Right cardiac atrium (tissue), 5 donors: Measurements from ENCODE around the gene RFX7. TPM values are rescaled to one million over a fixed set of nuclear protein-coding genes. Genes with fewer than 3 reads are reported as not detected.

ENCODE experiments used
- ATAC-seq, 2 donors: fragments of 200-7000 bp; cut with Tn5 transposase; one replicate each; pipeline versions ENCODE4 v1.8.0 to v1.9.1; 2020; ENCODE audit warnings: moderate library complexity in 2 of 2, mild to moderate bottlenecking in 1 of 2
- DNase-seq, 3 donors: peaks; one replicate each; pipeline ENCODE4 v3.0.0-alpha.2; 2020
- H3K27ac ChIP-seq: one replicate; pipeline ENCODE4 v1.5.1; 2013; ENCODE audit warnings: mild to moderate bottlenecking, low read length, control low read depth, moderate library complexity
- H3K27me3 ChIP-seq: one replicate; pipeline ENCODE4 v1.6.1; 2013; ENCODE audit not compliant: control insufficient read depth, insufficient read depth
- H3K4me1 ChIP-seq: one replicate; pipeline ENCODE4 v1.6.1; 2013; ENCODE audit warnings: low read length; ENCODE audit not compliant: control insufficient read depth, insufficient read depth
- H3K4me3 ChIP-seq: one replicate; pipeline ENCODE4 v1.5.1; 2013; ENCODE audit warnings: low read length, control low read depth
- H3K9me3 ChIP-seq: one replicate; pipeline ENCODE4 v1.6.1; 2013; ENCODE audit warnings: low read length; ENCODE audit not compliant: control insufficient read depth
- WGBS: extraction: QIAGEN DNeasy Blood & Tissue Kit; methylation state at CpG from one replicate; pipeline ENCODE4 v1.1.7; 2013; 5-methylcytosine and 5-hydroxymethylcytosine counted together
- intact Hi-C, 4 donors: fragments of 100-400 bp; cut with DNase I; formaldehyde crosslinking; loops; one replicate each; pipeline versions ENCODE4 v1.11.0 to v1.14.0; 2022 to 2023
- polyA plus RNA-seq: library from polyadenylated mRNA; stranded (reverse); fragments of 200-250 nt; gene quantifications from one replicate; pipeline ENCODE4 v1.2.3, GENCODE V29; 2013
- total RNA-seq, 4 donors: library from RNA; stranded (reverse); fragmentation: NEBNext Ultra II Directional; extraction: Animal tissue kit (Norgen Biotek cat#: 25700); gene quantifications; one replicate each; pipeline ENCODE4 v1.2.1, GENCODE V29; 2021
- donor health status: healthy with polysubstance abuse.
- donor health status: DM: no; HTN: yes; CAD: no.
- donor health status: DM: no; HTN: no; CAD: no.
- donor health status: DM: no; HTN: yes; CAD: no; lungs with severe emphysema.
- donor health status: DM: yes; HTN: yes; CAD: no.

RFX7 gene
- total and polyA plus RNA-seq, 5 donors = 1.1 to 10.1 (median 8.6) TPM

GRCh38 chr15:56076640-56077039 lies 167.0 kb downstream of the RFX7 start:
- H3K9me3 ChIP-seq = no peaks in the 10 kb centered on the region
- no peaks in the 10 kb centered on the region for H3K4me1 ChIP-seq
- no peak overlapping the region for H3K4me3 ChIP-seq
- no peaks in the 10 kb centered on the region for H3K27me3 ChIP-seq
- intact Hi-C loops = no loop called here
- DNase-seq (no peak), ATAC-seq (no peak)
- H3K27ac ChIP-seq = no peak overlapping the region
- 46% methylated on average over 2 of the region's 2 CpGs for WGBS

- H3K4me1 ChIP-seq = no peaks in the 10 kb centered on the region
- WGBS = 53% methylated on average over 5 of the region's 5 CpGs
- no peak overlapping the region for H3K27ac ChIP-seq
- DNase-seq (no peak), ATAC-seq (no peak)
- H3K27me3 ChIP-seq = no peaks in the 10 kb centered on the region
- no peaks in the 10 kb centered on the region for H3K9me3 ChIP-seq
- intact Hi-C loops = no loop called here
- H3K4me3 ChIP-seq = no peak overlapping the region
Observed at GRCh38 chr15:56074481-56075265, 169.0 kb downstream of the RFX7 start.

- 82% methylated on average over 3 of the region's 3 CpGs for WGBS
- DNase-seq (no peak), ATAC-seq (no peak)
- intact Hi-C loops = no loop called here
- Histone ChIP-seq H3K4me3 (no peak overlapping the region), H3K9me3 (no peaks in the 10 kb centered on the region), H3K4me1 (no peaks in the 10 kb centered on the region), H3K27ac (no peak overlapping the region), H3K27me3 (no peaks in the 10 kb centered on the region)
Observed at GRCh38 chr15:56064152-56064551, 179.5 kb downstream of the RFX7 start.

DNA sequence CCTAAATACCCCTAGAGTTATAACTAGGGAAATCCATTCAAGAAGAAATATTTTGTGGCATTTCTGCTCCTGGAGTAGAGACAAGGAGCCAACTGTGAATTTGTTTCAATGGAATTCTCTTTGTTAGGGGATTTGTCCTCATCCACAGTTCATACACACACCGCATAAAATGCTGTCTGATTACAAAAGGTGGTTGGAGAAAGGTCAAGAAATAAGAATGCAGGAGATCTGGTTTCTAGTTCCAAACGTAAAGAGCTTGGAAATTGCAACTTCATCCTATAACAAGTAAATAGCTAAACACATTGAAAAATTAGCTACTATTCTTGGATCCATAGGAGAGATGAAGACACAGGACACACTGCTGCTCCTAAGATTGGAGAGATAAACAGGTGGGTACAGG lies 184.0 kb downstream of the RFX7 start:
- 80% methylated on average over 2 of the region's 2 CpGs for WGBS
- no peaks in the 10 kb centered on the region for H3K4me1 ChIP-seq
- intact Hi-C loops = no loop called here
- no peak for ATAC-seq
- H3K27ac ChIP-seq = no peak overlapping the region
- H3K9me3 ChIP-seq = no peaks in the 10 kb centered on the region
- H3K4me3 ChIP-seq = no peak overlapping the region
- DNase-seq = no peak
- H3K27me3 ChIP-seq = no peaks in the 10 kb centered on the region

GRCh38 chr15:56058986-56059385 lies 184.7 kb downstream of the RFX7 start:
- 61% methylated on average over 2 of the region's 2 CpGs for WGBS
- intact Hi-C loops = no loop called here
- no peak for DNase-seq
- Histone ChIP-seq H3K4me1 (no peaks in the 10 kb centered on the region), H3K27me3 (no peaks in the 10 kb centered on the region), H3K27ac (no peak overlapping the region), H3K4me3 (no peak overlapping the region), H3K9me3 (no peaks in the 10 kb centered on the region)
- no peak for ATAC-seq

DNA sequence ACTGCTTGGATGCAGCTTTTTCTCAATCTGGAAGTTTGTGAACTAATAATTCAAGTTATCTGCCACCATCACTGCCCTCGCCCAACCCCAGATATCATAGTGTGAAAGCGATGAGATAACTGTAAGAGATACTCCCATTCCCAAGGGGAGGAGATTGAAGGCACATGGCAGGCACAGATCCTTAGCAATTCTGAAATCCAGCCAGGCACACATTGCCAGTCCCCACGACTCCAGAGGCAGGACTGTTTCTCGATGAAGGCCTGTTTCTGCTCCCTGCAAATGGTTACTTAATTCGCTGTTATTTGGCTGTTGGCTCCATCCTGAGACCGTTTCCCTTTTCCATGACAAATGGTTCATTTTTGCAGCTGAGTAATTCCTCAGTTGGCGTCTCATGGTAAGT lies 187.1 kb downstream of the RFX7 start:
- Histone ChIP-seq H3K4me1 (no peaks in the 10 kb centered on the region), H3K4me3 (no peak overlapping the region), H3K27me3 (no peaks in the 10 kb centered on the region), H3K9me3 (no peaks in the 10 kb centered on the region), H3K27ac (no peak overlapping the region)
- intact Hi-C loops = no loop called here
- DNase-seq (no peak), ATAC-seq (no peak)
- WGBS = 78% methylated on average over 7 of the region's 7 CpGs

DNA sequence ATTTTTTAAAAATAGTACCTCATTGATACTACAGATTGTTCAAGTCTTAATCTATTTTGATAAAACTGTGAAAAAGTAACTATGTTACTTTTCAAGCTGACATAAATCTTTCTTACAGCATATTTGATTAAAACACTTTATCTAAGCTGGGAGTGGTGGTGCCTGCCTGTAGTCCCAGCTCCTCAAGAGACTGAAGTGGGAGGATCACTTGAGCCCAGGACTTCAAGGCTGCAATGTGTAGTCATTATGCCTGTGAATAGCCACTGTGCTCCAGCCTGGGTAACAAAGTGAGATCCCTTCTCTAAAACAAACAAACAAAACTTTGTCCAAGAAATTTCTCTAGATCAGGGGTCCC lies 190.7 kb downstream of the RFX7 start:
- H3K9me3 ChIP-seq = no peaks in the 10 kb centered on the region
- no peak for ATAC-seq
- no peaks in the 10 kb centered on the region for H3K27me3 ChIP-seq
- intact Hi-C loops = no loop called here
- no peak overlapping the region for H3K4me3 ChIP-seq
- no peak overlapping the region for H3K27ac ChIP-seq
- no peak for DNase-seq
- no peaks in the 10 kb centered on the region for H3K4me1 ChIP-seq

DNA sequence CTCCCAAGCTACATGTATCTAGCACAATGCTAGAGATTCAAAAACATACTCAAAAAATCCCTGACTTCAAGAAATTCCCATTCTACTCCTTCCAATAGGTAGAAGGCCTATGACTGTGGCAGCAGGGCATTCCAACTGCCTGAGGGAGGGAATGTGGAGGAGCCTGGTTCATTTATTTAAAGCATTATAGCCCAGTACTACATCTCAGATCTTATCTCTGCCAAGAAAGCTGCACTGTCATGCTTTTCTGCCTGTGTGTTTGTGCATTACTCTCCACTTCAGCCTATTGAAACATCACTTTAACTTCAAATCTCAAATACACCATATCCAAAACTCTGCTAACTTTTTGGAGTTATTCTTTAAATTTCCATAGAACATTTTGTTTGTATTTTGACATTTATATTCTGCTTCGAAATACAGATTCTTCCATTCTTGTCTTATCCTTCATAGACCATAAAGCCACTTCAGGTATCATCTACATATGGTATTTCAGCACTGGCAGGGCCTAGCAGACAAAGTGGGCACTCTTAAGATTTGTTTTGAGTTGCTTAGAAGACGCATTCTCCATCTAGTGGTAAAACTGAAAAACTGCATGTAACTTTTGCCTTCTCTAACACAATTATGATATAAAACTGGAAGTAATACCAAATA lies 191.2 kb downstream of the RFX7 start:
- H3K4me3 ChIP-seq = no peak overlapping the region
- intact Hi-C loops = no loop called here
- DNase-seq (no peak), ATAC-seq (peak in 1 of 2 donors; percentile 37)
- no peak overlapping the region for H3K27ac ChIP-seq
- H3K9me3 ChIP-seq = no peaks in the 10 kb centered on the region
- H3K27me3 ChIP-seq = no peaks in the 10 kb centered on the region
- no peaks in the 10 kb centered on the region for H3K4me1 ChIP-seq
- WGBS = 6% methylated on average over 2 of the region's 2 CpGs

GRCh38 chr15:56051676-56052075 lies 192.0 kb downstream of the RFX7 start:
- Histone ChIP-seq H3K4me1 (no peaks in the 10 kb centered on the region), H3K27me3 (no peaks in the 10 kb centered on the region), H3K4me3 (no peak overlapping the region), H3K9me3 (no peaks in the 10 kb centered on the region), H3K27ac (no peak overlapping the region)
- DNase-seq (no peak), ATAC-seq (no peak)
- intact Hi-C loops = no loop called here

DNA sequence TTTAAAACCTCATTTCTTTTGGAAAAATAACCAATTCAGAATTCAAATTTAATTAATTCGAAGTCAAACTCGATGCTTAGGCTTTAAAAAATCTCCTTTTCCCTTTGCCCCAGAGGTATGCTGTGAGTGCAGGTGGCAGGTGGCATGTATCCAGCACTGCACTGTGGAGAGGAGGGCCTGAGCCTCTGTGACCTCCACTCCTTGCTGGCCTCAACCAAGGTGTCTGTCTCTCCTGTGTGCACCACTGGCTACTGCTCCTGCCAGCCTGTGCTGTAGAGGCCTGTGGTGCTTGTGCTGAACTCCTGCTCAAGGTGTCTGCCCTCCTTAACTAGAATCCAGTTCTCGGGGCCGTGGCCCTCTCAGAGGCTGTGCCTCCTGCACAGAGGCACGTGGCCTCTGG lies 194.1 kb downstream of the RFX7 start:
- ATAC-seq (no peak), DNase-seq (no peak)
- intact Hi-C loops = no loop called here
- no peaks in the 10 kb centered on the region for H3K9me3 ChIP-seq
- WGBS = 84% methylated on average over 5 of the region's 5 CpGs
- H3K4me1 ChIP-seq = no peaks in the 10 kb centered on the region
- H3K27ac ChIP-seq = no peak overlapping the region
- no peaks in the 10 kb centered on the region for H3K27me3 ChIP-seq
- H3K4me3 ChIP-seq = no peak overlapping the region

DNA sequence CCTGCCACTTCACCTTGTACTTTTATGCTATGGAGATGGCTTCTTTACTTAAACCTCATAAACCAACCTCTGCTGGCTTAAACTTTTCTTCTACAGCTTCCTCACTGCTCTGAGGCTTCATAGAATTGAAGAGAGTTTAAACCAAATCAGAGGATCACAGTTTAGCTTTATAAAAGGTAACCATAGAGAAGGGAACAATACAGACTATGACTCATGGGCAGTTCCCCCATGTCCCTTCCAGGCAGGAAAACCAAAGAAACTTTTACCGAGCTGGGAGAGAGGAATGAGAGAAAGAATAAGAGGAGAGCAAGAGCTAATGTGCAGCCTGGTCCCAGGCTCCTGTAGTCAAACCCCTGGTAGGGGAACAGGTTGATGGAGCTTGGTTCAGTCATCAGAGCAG lies 196.3 kb downstream of the RFX7 start:
- intact Hi-C loops = no loop called here

More for the DNA sequence above, 196.3 kb downstream of the RFX7 start:
- ATAC-seq (no peak), DNase-seq (no peak)
- 73% methylated on average over 1 of the region's 1 CpG for WGBS
- Histone ChIP-seq H3K9me3 (no peaks in the 10 kb centered on the region), H3K4me3 (no peak overlapping the region), H3K27me3 (no peaks in the 10 kb centered on the region), H3K27ac (no peak overlapping the region), H3K4me1 (no peaks in the 10 kb centered on the region)
